Stomach (tissue), 4 donors: ENCODE data around the gene STON2.

Experiments used
- EP300 ChIP-seq: sonication (generic); formaldehyde crosslinking; IDR thresholded peaks from one replicate; pipeline ENCODE4 v1.6.1; 2017; ENCODE audit warnings: antibody characterized with exemption
- POLR2A ChIP-seq, 4 donors: fragments of 450-650 bp; IDR thresholded peaks; one replicate each; pipeline ENCODE4 v1.6.1; 2016; ENCODE audit warnings: antibody characterized with exemption in 4 of 4, control low read depth in 2 of 4, mild to moderate bottlenecking in 1 of 4, moderate library complexity in 1 of 4
- POLR2AphosphoS5 ChIP-seq, 3 donors: sonication (generic); formaldehyde crosslinking; IDR thresholded peaks; one replicate each; pipeline ENCODE4 v1.6.1; 2016; ENCODE audit warnings: antibody characterized with exemption in 3 of 3
- TF ChIP-seq, protein P1 (sequence below), 7 experiments: fragments of 450-650 bp in 4 of 7; fragments of 200-600 bp in 3 of 7; sonication (generic) in 3 of 7; IDR thresholded peaks; one replicate each; pipeline ENCODE4 v1.5.1; 2016 to 2019; ENCODE audit warnings: antibody characterized with exemption in 7 of 7, control low read depth in 2 of 7, mild to moderate bottlenecking in 1 of 7

DNA sequence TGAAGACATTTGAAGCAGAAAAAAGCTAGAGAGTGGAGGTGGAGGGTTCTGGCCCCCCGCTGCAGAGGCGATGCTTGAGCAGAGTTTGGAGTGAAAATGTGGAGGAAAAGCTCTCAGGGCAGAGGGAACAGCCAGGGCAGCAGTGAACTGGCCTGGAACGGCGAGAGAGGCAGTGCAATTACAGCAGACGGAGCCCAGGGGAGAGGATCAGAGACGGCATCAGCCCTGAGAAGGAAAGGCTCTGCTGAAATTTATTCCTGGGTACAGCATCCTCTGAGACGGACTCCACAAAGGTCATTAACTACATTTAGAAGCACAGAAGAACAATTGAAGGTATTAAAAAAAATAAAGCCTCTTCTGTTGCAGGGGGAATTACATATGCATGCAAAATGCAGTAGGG lies 14.2 kb downstream of the STON2 start:
- no peak for TF ChIP-seq EP300
- TF ChIP-seq, protein P1, sequence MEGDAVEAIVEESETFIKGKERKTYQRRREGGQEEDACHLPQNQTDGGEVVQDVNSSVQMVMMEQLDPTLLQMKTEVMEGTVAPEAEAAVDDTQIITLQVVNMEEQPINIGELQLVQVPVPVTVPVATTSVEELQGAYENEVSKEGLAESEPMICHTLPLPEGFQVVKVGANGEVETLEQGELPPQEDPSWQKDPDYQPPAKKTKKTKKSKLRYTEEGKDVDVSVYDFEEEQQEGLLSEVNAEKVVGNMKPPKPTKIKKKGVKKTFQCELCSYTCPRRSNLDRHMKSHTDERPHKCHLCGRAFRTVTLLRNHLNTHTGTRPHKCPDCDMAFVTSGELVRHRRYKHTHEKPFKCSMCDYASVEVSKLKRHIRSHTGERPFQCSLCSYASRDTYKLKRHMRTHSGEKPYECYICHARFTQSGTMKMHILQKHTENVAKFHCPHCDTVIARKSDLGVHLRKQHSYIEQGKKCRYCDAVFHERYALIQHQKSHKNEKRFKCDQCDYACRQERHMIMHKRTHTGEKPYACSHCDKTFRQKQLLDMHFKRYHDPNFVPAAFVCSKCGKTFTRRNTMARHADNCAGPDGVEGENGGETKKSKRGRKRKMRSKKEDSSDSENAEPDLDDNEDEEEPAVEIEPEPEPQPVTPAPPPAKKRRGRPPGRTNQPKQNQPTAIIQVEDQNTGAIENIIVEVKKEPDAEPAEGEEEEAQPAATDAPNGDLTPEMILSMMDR (IDR thresholded peaks at IDR 0.05) = no peak
- no peak for TF ChIP-seq POLR2AphosphoS5 (IDR thresholded peaks at IDR 0.05)
- no peak for TF ChIP-seq POLR2A (IDR thresholded peaks at IDR 0.05)
